CD14-positive monocyte (primary cell): Measurements from ENCODE around the gene SLC9A4. TPM values are rescaled to one million over a fixed set of nuclear protein-coding genes. Genes with fewer than 3 reads are reported as not detected.

Experiments
- DNase-seq, 3 donors: peaks; one replicate each; pipeline ENCODE4 v3.0.0-alpha.2; 2011 to 2022
- H2AFZ ChIP-seq: 2 replicates; pipeline ENCODE4 v1.6.0; 2012; ENCODE audit warnings: mild to moderate bottlenecking, low read depth, low read length, inconsistent platforms; ENCODE audit not compliant: insufficient read depth, poor library complexity, severe bottlenecking
- H3K27ac ChIP-seq, 2 donors: 1 replicate in 1 of 2; 2 replicates in 1 of 2; pipeline ENCODE4 v1.5.1; 2012 to 2013; ENCODE audit warnings: low read length in 2 of 2, control low read depth in 1 of 2, inconsistent platforms in 1 of 2, low read depth in 1 of 2, mild to moderate bottlenecking in 1 of 2
- H3K27me3 ChIP-seq, 2 donors: one replicate each; pipeline versions ENCODE4 v1.6.0 to v1.6.1; 2011 to 2013; ENCODE audit warnings: low read length in 2 of 2; ENCODE audit not compliant: control insufficient read depth in 2 of 2, insufficient read depth in 2 of 2
- H3K36me3 ChIP-seq, 2 donors: replicated peaks in 1 of 2; 1 replicate in 1 of 2; 2 replicates in 1 of 2; pipeline versions ENCODE4 v1.5.1 to v1.6.1; 2012 to 2013; ENCODE audit warnings: low read length in 2 of 2, control low read depth in 1 of 2, inconsistent platforms in 1 of 2, mild to moderate bottlenecking in 1 of 2; ENCODE audit not compliant: insufficient read depth in 2 of 2, control insufficient read depth in 1 of 2
- H3K4me1 ChIP-seq, 2 donors: 1 replicate in 1 of 2; 2 replicates in 1 of 2; pipeline versions ENCODE4 v1.5.1 to v1.6.1; 2012 to 2013; ENCODE audit warnings: low read length in 2 of 2, control low read depth in 1 of 2, inconsistent platforms in 1 of 2, mild to moderate bottlenecking in 1 of 2, moderate library complexity in 1 of 2; ENCODE audit not compliant: insufficient read depth in 2 of 2, control insufficient read depth in 1 of 2
- H3K4me2 ChIP-seq: replicated peaks from 2 replicates; pipeline ENCODE3; 2012; ENCODE audit warnings: low read length, moderate library complexity, mild to moderate bottlenecking; ENCODE audit not compliant: poor library complexity, severe bottlenecking; ENCODE audit errors: extremely low read depth
- H3K4me3 ChIP-seq, 3 experiments: fragments of 200-600 bp in 1 of 3; sonication (generic) in 1 of 3; replicated peaks in 1 of 3; 1 replicate in 2 of 3; 2 replicates in 1 of 3; pipeline ENCODE4 v1.5.1; 2011 to 2013; ENCODE audit warnings: low read length in 3 of 3, mild to moderate bottlenecking in 3 of 3, control low read depth in 2 of 3, low read depth in 2 of 3, inconsistent platforms in 1 of 3, moderate library complexity in 1 of 3
- H3K79me2 ChIP-seq: 2 replicates; pipeline ENCODE4 v1.6.0; 2012; ENCODE audit warnings: mild to moderate bottlenecking, control low read depth, inconsistent platforms, low read length, moderate library complexity; ENCODE audit not compliant: insufficient read depth
- H3K9ac ChIP-seq: 2 replicates; pipeline ENCODE4 v1.6.0; 2017; ENCODE audit warnings: low read length, mild to moderate bottlenecking; ENCODE audit not compliant: insufficient read depth, poor library complexity, severe bottlenecking
- H3K9me3 ChIP-seq, 2 donors: replicated peaks in 1 of 2; 1 replicate in 1 of 2; 2 replicates in 1 of 2; pipeline versions ENCODE4 v1.5.1 to v1.6.1; 2012 to 2013; ENCODE audit warnings: low read length in 2 of 2, control low read depth in 1 of 2; ENCODE audit not compliant: control insufficient read depth in 1 of 2, insufficient read depth in 1 of 2
- H4K20me1 ChIP-seq: 2 replicates; pipeline ENCODE4 v1.6.0; 2012; ENCODE audit warnings: mild to moderate bottlenecking, low read length, control low read depth, moderate library complexity; ENCODE audit not compliant: insufficient read depth
- H3K27ac Mint-ChIP-seq, 7 donors: one replicate each; pipeline ENCODE4 v1.8.0; 2020; ENCODE audit warnings: mild to moderate bottlenecking in 7 of 7, mixed read lengths in 7 of 7, moderate library complexity in 6 of 7, inconsistent platforms in 2 of 7
- H3K27me3 Mint-ChIP-seq, 3 donors: one replicate each; pipeline ENCODE4 v1.8.0; 2021 to 2022; ENCODE audit warnings: low read depth in 3 of 3, mild to moderate bottlenecking in 3 of 3, mixed read lengths in 3 of 3, moderate library complexity in 3 of 3, inconsistent platforms in 1 of 3
- H3K36me3 Mint-ChIP-seq, 2 donors: one replicate each; pipeline ENCODE4 v1.8.0; 2020; ENCODE audit warnings: mixed read lengths in 2 of 2, inconsistent platforms in 1 of 2, mild to moderate bottlenecking in 1 of 2
- H3K4me1 Mint-ChIP-seq: one replicate; pipeline ENCODE4 v1.8.0; 2020; ENCODE audit warnings: mild to moderate bottlenecking, mixed read lengths
- H3K4me3 Mint-ChIP-seq, 2 donors: one replicate each; pipeline ENCODE4 v1.8.0; 2020; ENCODE audit warnings: mild to moderate bottlenecking in 2 of 2, mixed read lengths in 2 of 2, moderate library complexity in 1 of 2
- H3K9me3 Mint-ChIP-seq, 7 donors: one replicate each; pipeline ENCODE4 v1.8.0; 2020 to 2022; ENCODE audit warnings: mixed read lengths in 7 of 7, mild to moderate bottlenecking in 6 of 7, moderate library complexity in 6 of 7, inconsistent platforms in 2 of 7
- CTCF ChIP-seq: fragments of 200-600 bp; IDR thresholded peaks from one replicate; pipeline ENCODE4 v1.8.0; 2022; ENCODE audit warnings: antibody characterized with exemption, mild to moderate bottlenecking
- WGBS: methylation state at CpG from one replicate; pipeline ENCODE4 v1.1.5; 2013; ENCODE audit warnings: missing lambda C conversion rate; ENCODE audit not compliant: insufficient coverage; 5-methylcytosine and 5-hydroxymethylcytosine counted together
- intact Hi-C, 2 donors: fragments of 100-400 bp; cut with micrococcal nuclease; formaldehyde crosslinking; loops; one replicate each; pipeline versions ENCODE4 v1.15.0 to v1.15.1; 2023
- polyA plus RNA-seq, 3 donors: library from polyadenylated mRNA; depleted of rRNA in 1 of 3; unstranded in 2 of 3; stranded (reverse) in 1 of 3; fragments of 300-500 nt in 2 of 3; fragments of >200 nt in 1 of 3; fragmentation: Illumina TruSeq in 2 of 3; gene quantifications; 1 replicate in 2 of 3; 2 replicates in 1 of 3; pipeline ENCODE4 v1.2.3, GENCODE V29; 2012 to 2021

SLC9A4 gene
- polyA plus RNA-seq, 3 donors = not detected

- H3K27me3 ChIP-seq = no peaks in the 10 kb centered on the region
- TF ChIP-seq CTCF = no peak
- Mint-ChIP-seq H3K27me3 (no peaks in the 10 kb centered on the region), H3K27ac (no peak overlapping the region), H3K9me3 (peaks cover 0 to 2% (median 0%) of the 10 kb centered on the region in 7 donors), H3K36me3 (no peaks in the 10 kb centered on the region), H3K4me3 (no peak overlapping the region), H3K4me1 (peaks cover 22% of the 10 kb centered on the region)
- H3K79me2 ChIP-seq = no peaks in the 10 kb centered on the region
- H3K4me3 ChIP-seq = no peak overlapping the region
- H3K9ac ChIP-seq = no peak overlapping the region
- no peaks in the 10 kb centered on the region for H3K9me3 ChIP-seq
- WGBS = 100% methylated on average over 1 of the region's 2 CpGs
- no peak for DNase-seq
- H3K36me3 ChIP-seq = no peaks in the 10 kb centered on the region
- intact Hi-C loops = no loop called here
- H3K4me1 ChIP-seq = peaks cover 12 to 13% of the 10 kb centered on the region in 2 donors
- no peak overlapping the region for H3K4me2 ChIP-seq
- H2AFZ ChIP-seq = no peak overlapping the region
- H4K20me1 ChIP-seq = no peaks in the 10 kb centered on the region
- no peak overlapping the region for H3K27ac ChIP-seq
These were observed 38.2 kb upstream of the SLC9A4 start for GRCh38 chr2:102434655-102435381.

GRCh38 chr2:102435741-102436140 lies 37.3 kb upstream of the SLC9A4 start:
- intact Hi-C loops = no loop called here
- H3K27ac Mint-ChIP-seq = no peak overlapping the region
- peak overlapping the region in 1 of 2 donors; percentile 67 for H3K4me3 Mint-ChIP-seq
- Histone ChIP-seq H3K36me3 (no peaks in the 10 kb centered on the region), H3K79me2 (no peaks in the 10 kb centered on the region), H4K20me1 (no peaks in the 10 kb centered on the region), H3K27me3 (no peaks in the 10 kb centered on the region), H3K27ac (no peak overlapping the region), H3K9ac (no peak overlapping the region), H2AFZ (no peak overlapping the region), H3K9me3 (no peaks in the 10 kb centered on the region), H3K4me3 (peak overlapping the region in 1 of 3 experiments; percentile 4), H3K4me1 (peaks cover 12 to 13% of the 10 kb centered on the region in 2 donors), H3K4me2 (peak overlapping the region; percentile 33)
- DNase-seq = peak in 1 of 3 donors; percentile 14
- 47% methylated on average over 2 of the region's 2 CpGs for WGBS
- H3K36me3 Mint-ChIP-seq = no peaks in the 10 kb centered on the region
- H3K27me3 Mint-ChIP-seq = no peaks in the 10 kb centered on the region
- peaks cover 0 to 2% (median 0%) of the 10 kb centered on the region in 7 donors for H3K9me3 Mint-ChIP-seq
- TF ChIP-seq CTCF = no peak
- H3K4me1 Mint-ChIP-seq = peaks cover 19% of the 10 kb centered on the region
